Activated T-helper 2 cell treated with anti-CD3 and anti-CD28 coated beads, Interferon-gamma antibody, Interleukin-2, Interleukin-4, amounts not matched to agents 10 μg/mL and 5 μg/mL and 100 μg/mL, durations not matched to agents 14 hours and 24 hours and 36 hours (primary cell): ENCODE results near the gene ALOX15. TPM values are rescaled to one million over a fixed set of nuclear protein-coding genes. Genes with fewer than 3 reads are reported as not detected.
"Not testable (repeated sequence)": the region's sequence is repeated elsewhere in the genome, so short reads cannot be mapped to it uniquely, and the experiment has no call there.

Source experiments
- DNase-seq: peaks from one replicate; pipeline ENCODE4 v3.0.0; 2021; ENCODE audit warnings: low spot score
- H3K27ac Mint-ChIP-seq: one replicate; pipeline ENCODE4 v1.8.0; 2021; ENCODE audit warnings: mixed read lengths
- H3K27me3 Mint-ChIP-seq: one replicate; pipeline ENCODE4 v1.8.0; 2021; ENCODE audit warnings: low read depth, mixed read lengths
- H3K36me3 Mint-ChIP-seq: one replicate; pipeline ENCODE4 v1.8.0; 2021; ENCODE audit warnings: low read depth, mixed read lengths
- H3K4me1 Mint-ChIP-seq: one replicate; pipeline ENCODE4 v1.8.0; 2021; ENCODE audit warnings: low read depth, mixed read lengths
- H3K4me3 Mint-ChIP-seq: one replicate; pipeline ENCODE4 v1.8.0; 2021; ENCODE audit warnings: low read depth, mild to moderate bottlenecking, moderate library complexity, mixed read lengths
- H3K9me3 Mint-ChIP-seq: one replicate; pipeline ENCODE4 v1.8.0; 2021; ENCODE audit warnings: mixed read lengths
- intact Hi-C: fragments of 100-400 bp; cut with micrococcal nuclease; formaldehyde crosslinking; loops from one replicate; pipeline ENCODE4 v1.15.1; 2023
- total RNA-seq: library from RNA; stranded (reverse); gene quantifications from 2 replicates; pipeline ENCODE4 v1.2.3, GENCODE V29; 2022

The ALOX15 gene
- total RNA-seq, 1 donor from 2014 or later: not detected

- H3K4me3 Mint-ChIP-seq: no peak overlapping the region
- intact Hi-C loops: no loop called here
These were observed 35.7 kb downstream of the ALOX15 start for GRCh38 chr17:4605826-4606225.

GRCh38 chr17:4604736-4605135 is 36.7 kb downstream of the ALOX15 start:
- DNase-seq, H3K27ac Mint-ChIP-seq, H3K4me3 Mint-ChIP-seq, H3K9me3 Mint-ChIP-seq, H3K36me3 Mint-ChIP-seq, intact Hi-C loops, H3K4me1 Mint-ChIP-seq: not testable (repeated sequence)
- peaks cover 20% of the 10 kb centered on the region for H3K27me3 Mint-ChIP-seq

More at GRCh38 chr17:4605826-4606225, 35.7 kb downstream of the ALOX15 start:
- peaks cover 26% of the 10 kb centered on the region for H3K27me3 Mint-ChIP-seq
- DNase-seq: no peak
- no peaks in the 10 kb centered on the region for H3K9me3 Mint-ChIP-seq
- no peaks in the 10 kb centered on the region for H3K4me1 Mint-ChIP-seq
- no peak overlapping the region for H3K27ac Mint-ChIP-seq
- H3K36me3 Mint-ChIP-seq: no peaks in the 10 kb centered on the region

GRCh38 chr17:4604111-4604644 is 37.3 kb downstream of the ALOX15 start:
- Mint-ChIP-seq H3K4me1 (no peaks in the 10 kb centered on the region), H3K36me3 (no peaks in the 10 kb centered on the region)

GRCh38 chr17:4602041-4602440 is 39.4 kb downstream of the ALOX15 start:
- DNase-seq: no peak
- peaks cover 1% of the 10 kb centered on the region for H3K27me3 Mint-ChIP-seq
- H3K9me3 Mint-ChIP-seq: no peaks in the 10 kb centered on the region
- H3K36me3 Mint-ChIP-seq: no peaks in the 10 kb centered on the region
- no peaks in the 10 kb centered on the region for H3K4me1 Mint-ChIP-seq
- no peak overlapping the region for H3K27ac Mint-ChIP-seq
- intact Hi-C loops: no loop called here
- H3K4me3 Mint-ChIP-seq: no peak overlapping the region

More at GRCh38 chr17:4604111-4604644, 37.3 kb downstream of the ALOX15 start:
- intact Hi-C loops: no loop called here
- Mint-ChIP-seq H3K27me3 (peaks cover 14% of the 10 kb centered on the region), H3K27ac (no peak overlapping the region), H3K4me3 (no peak overlapping the region), H3K9me3 (no peaks in the 10 kb centered on the region)
- no peak for DNase-seq

DNA sequence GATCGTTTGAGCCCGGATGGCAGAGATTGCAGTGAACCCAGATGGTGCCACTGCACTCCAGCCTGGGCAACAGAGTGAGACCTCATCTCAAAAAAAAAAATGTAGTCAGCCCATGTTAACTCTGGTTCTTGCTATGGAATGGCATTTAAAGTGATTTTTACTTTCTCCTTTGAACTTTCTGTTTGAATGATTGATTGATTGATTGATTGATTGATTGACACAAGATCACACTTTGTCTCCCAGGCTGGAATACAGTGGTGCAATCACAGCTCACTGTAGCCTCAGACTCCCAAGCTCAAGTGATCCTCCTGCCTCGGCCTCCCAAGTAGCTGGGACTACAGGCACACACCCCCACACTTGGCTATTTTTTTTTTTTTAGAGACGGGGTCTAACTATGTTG is 40.2 kb downstream of the ALOX15 start:
- intact Hi-C loops: no loop called here
- Mint-ChIP-seq H3K4me3 (no peak overlapping the region), H3K9me3 (no peaks in the 10 kb centered on the region), H3K4me1 (no peaks in the 10 kb centered on the region), H3K27me3 (peaks cover 1% of the 10 kb centered on the region), H3K27ac (no peak overlapping the region), H3K36me3 (no peaks in the 10 kb centered on the region)
- no peak for DNase-seq

GRCh38 chr17:4600563-4600962 is 40.9 kb downstream of the ALOX15 start:
- no peak for DNase-seq
- H3K36me3 Mint-ChIP-seq: no peaks in the 10 kb centered on the region
- intact Hi-C loops: no loop called here
- no peak overlapping the region for H3K4me3 Mint-ChIP-seq
- peaks cover 1% of the 10 kb centered on the region for H3K27me3 Mint-ChIP-seq
- no peaks in the 10 kb centered on the region for H3K9me3 Mint-ChIP-seq
- H3K4me1 Mint-ChIP-seq: no peaks in the 10 kb centered on the region
- H3K27ac Mint-ChIP-seq: no peak overlapping the region

GRCh38 chr17:4599505-4600281 is 41.8 kb downstream of the ALOX15 start:
- no peaks in the 10 kb centered on the region for H3K9me3 Mint-ChIP-seq
- intact Hi-C loops: no loop called here
- H3K4me1 Mint-ChIP-seq: peaks cover 2% of the 10 kb centered on the region
- no peak for DNase-seq
- H3K4me3 Mint-ChIP-seq: no peak overlapping the region
- H3K36me3 Mint-ChIP-seq: no peaks in the 10 kb centered on the region
- peaks cover 1% of the 10 kb centered on the region for H3K27me3 Mint-ChIP-seq
- H3K27ac Mint-ChIP-seq: no peak overlapping the region

DNA sequence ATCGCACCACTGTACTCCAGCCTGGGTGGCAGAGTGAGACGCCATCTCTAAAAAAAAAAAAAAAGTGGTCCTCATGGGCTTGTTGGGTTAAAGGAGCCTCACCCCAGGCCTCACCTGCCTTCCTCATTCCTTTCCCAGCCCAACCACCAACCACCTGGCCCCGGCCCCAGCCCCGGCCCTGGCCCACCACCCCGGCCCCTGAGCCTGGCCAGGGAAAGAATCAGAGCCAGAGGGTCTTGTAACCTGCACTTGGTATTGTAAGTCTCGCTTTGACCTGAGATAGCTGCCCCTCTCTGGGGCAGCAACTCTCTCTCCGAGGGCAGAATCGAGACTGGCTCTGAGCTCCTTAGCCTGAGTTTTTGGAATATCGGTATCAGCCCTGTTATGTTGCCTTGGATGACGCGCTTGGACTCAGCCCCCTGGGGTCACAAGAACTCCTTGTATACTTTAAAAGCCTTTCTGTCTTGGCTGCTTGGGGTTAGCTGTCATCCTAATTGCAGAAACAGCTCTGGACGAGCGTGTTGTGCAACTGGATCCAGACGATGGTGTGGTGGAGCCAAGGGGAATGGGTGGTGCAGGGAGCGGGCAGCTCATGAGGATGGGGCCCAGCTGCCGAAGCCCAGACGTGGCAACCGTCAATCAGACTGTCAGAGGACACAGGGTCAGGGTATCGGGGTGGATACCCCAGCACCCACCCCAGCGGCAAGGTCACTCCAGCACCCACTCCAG is 42.5 kb downstream of the ALOX15 start:
- no peaks in the 10 kb centered on the region for H3K36me3 Mint-ChIP-seq
- no peak overlapping the region for H3K27ac Mint-ChIP-seq
- no peaks in the 10 kb centered on the region for H3K27me3 Mint-ChIP-seq

DNA sequence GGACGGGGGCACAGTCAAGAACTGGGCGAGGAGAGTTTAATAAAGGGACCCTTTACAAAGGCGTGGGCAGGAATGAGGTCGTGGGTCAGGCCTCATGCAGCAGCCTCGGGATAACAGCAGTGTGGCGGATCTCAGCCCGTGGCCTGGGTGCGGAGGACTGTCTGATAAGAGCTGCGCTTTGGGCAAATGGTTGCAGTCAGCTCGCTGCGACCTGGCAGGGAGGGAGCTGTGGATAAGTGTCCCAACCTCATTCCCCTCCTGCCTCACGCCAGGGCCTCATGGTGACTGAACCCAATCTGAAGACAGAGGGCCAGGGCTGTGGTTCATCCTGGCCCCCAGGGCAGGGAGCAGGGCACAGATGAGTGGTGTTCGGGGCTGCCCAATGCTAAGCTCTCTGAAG is 43.5 kb downstream of the ALOX15 start:
- H3K9me3 Mint-ChIP-seq: no peaks in the 10 kb centered on the region
- no peak overlapping the region for H3K27ac Mint-ChIP-seq
- no peaks in the 10 kb centered on the region for H3K27me3 Mint-ChIP-seq
- H3K36me3 Mint-ChIP-seq: no peaks in the 10 kb centered on the region
- H3K4me3 Mint-ChIP-seq: no peak overlapping the region
- DNase-seq: no peak
- intact Hi-C loops: no loop called here
- H3K4me1 Mint-ChIP-seq: peaks cover 2% of the 10 kb centered on the region

More for the DNA sequence above, 42.5 kb downstream of the ALOX15 start:
- Mint-ChIP-seq H3K9me3 (no peaks in the 10 kb centered on the region), H3K4me1 (peaks cover 2% of the 10 kb centered on the region), H3K4me3 (no peak overlapping the region)
- intact Hi-C loops: no loop called here
- no peak for DNase-seq

DNA sequence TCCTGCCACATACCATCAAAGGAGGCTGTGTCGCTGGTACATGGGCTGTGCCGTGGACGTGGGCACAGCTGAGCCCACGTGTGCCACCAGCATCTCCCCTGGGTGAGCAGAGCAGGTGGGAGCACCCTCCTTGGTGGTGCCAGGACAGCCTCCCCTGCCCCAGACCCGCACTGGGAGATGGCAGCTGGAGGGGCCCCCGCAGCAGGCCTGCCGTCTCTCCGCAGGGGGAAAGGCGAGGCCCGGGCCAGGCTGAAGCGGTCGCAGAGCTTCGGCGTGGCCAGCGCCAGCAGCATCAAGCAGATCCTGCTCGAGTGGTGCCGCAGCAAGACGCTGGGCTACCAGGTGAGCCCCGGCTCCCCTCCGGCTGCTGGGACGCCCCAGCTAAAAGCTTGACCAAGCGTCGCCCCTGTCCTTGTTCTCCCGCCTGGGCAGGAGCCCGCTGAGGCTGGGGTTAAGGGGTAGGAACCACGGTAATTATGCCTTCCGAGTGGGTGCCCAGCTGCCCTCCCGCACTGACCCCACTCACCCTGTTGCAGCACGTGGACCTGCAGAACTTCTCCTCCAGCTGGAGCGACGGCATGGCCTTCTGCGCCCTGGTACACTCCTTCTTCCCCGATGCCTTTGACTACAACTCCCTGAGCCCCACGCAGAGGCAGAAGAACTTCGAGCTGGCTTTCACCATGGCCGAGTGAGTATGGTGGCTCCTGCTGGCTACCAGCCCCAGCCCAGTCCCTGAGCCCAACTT is 44.7 kb downstream of the ALOX15 start:
- H3K4me3 Mint-ChIP-seq: no peak overlapping the region
- no peak for DNase-seq
- intact Hi-C loops: no loop called here
- H3K4me1 Mint-ChIP-seq: peaks cover 2% of the 10 kb centered on the region
- no peaks in the 10 kb centered on the region for H3K27me3 Mint-ChIP-seq
- H3K9me3 Mint-ChIP-seq: no peaks in the 10 kb centered on the region
- H3K36me3 Mint-ChIP-seq: no peaks in the 10 kb centered on the region
- no peak overlapping the region for H3K27ac Mint-ChIP-seq

DNA sequence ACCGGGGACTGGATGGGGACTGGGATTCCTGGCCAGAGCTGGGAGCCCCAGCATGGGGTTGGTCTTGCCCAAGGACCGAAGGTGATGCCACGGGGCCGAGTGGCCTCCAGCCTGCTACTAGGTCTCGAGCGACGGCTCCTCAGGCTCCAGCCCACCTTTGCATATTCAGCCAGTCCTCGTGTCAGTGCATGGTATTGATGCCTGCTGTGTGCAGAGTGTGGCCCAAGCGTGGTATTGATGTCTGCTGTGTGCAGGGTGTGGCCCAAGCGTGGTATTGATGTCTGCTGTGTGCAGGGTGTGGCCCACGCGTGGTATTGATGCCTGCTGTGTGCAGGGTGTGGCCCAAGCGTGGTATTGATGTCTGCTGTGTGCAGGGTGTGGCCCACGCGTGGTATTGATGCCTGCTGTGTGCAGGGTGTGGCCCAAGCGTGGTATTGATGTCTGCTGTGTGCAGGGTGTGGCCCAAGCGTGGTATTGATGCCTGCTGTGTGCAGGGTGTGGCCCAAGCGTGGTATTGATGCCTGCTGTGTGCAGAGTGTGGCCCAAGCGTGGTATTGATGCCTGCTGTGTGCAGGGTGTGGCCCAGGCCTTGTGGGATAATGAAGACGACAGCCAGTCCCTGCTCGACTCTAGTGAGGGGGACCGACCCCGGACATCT is 45.7 kb downstream of the ALOX15 start:
- DNase-seq, intact Hi-C loops, H3K27ac Mint-ChIP-seq, H3K27me3 Mint-ChIP-seq, H3K9me3 Mint-ChIP-seq, H3K4me1 Mint-ChIP-seq, H3K36me3 Mint-ChIP-seq, H3K4me3 Mint-ChIP-seq: not testable (repeated sequence)

GRCh38 chr17:4594931-4595684 is 46.4 kb downstream of the ALOX15 start:
- H3K4me1 Mint-ChIP-seq: peaks cover 2% of the 10 kb centered on the region
- H3K9me3 Mint-ChIP-seq: no peaks in the 10 kb centered on the region
- no peaks in the 10 kb centered on the region for H3K36me3 Mint-ChIP-seq
- no peak overlapping the region for H3K4me3 Mint-ChIP-seq
- intact Hi-C loops: no loop called here
- H3K27ac Mint-ChIP-seq: no peak overlapping the region
- peaks cover 3% of the 10 kb centered on the region for H3K27me3 Mint-ChIP-seq
- peak; percentile 33 for DNase-seq
